DOHH2 (cell line): Measurements from ENCODE around the gene PPIP5K1.
"Not testable (repeated sequence)": the region's sequence is repeated elsewhere in the genome, so short reads cannot be mapped to it uniquely, and the experiment has no call there.

Experiments used
- H3F3A ChIP-seq: fragments of 200-600 bp; sonication (generic), shearing (Covaris generic); 2 replicates; pipeline ENCODE4 v1.6.0; 2016; ENCODE audit warnings: antibody characterized with exemption, mild to moderate bottlenecking; ENCODE audit not compliant: control insufficient read depth, insufficient read depth
- H3K27ac ChIP-seq: fragments of 200-600 bp; sonication (generic); 2 replicates; pipeline ENCODE4 v1.5.1; 2014; ENCODE audit warnings: low read depth, mild to moderate bottlenecking, low read length, moderate library complexity
- H3K27me3 ChIP-seq: fragments of 200-600 bp; sonication (generic); 2 replicates; pipeline ENCODE4 v1.6.1; 2014; ENCODE audit warnings: mild to moderate bottlenecking, low read length, mixed read lengths; ENCODE audit not compliant: control insufficient read depth
- H3K36me3 ChIP-seq: fragments of 200-600 bp; sonication (generic); 2 replicates; pipeline ENCODE4 v1.6.1; 2014; ENCODE audit warnings: mild to moderate bottlenecking, low read length, moderate library complexity, mixed read lengths; ENCODE audit not compliant: control insufficient read depth
- H3K4me1 ChIP-seq: fragments of 200-600 bp; sonication (generic); 2 replicates; pipeline ENCODE4 v1.6.1; 2014; ENCODE audit warnings: mild to moderate bottlenecking, low read length, mixed read lengths; ENCODE audit not compliant: control insufficient read depth
- H3K4me2 ChIP-seq: fragments of 200-600 bp; sonication (generic); 2 replicates; pipeline ENCODE4 v1.6.0; 2014; ENCODE audit warnings: mild to moderate bottlenecking, low read length, moderate library complexity
- H3K4me3 ChIP-seq: fragments of 200-600 bp; sonication (generic); 2 replicates; pipeline ENCODE4 v1.5.1; 2014; ENCODE audit warnings: mild to moderate bottlenecking, low read length, mixed read lengths
- H3K79me2 ChIP-seq: fragments of 200-600 bp; sonication (generic); 2 replicates; pipeline ENCODE4 v1.6.1; 2014; ENCODE audit warnings: mild to moderate bottlenecking, low read length, mixed read lengths; ENCODE audit not compliant: control insufficient read depth
- H3K9me2 ChIP-seq: fragments of 200-600 bp; sonication (generic); replicated peaks from 2 replicates; pipeline ENCODE4 v1.6.1; 2014; ENCODE audit warnings: mild to moderate bottlenecking, low read length, mixed read lengths; ENCODE audit not compliant: control insufficient read depth
- H3K9me3 ChIP-seq: fragments of 200-600 bp; sonication (generic); 2 replicates; pipeline ENCODE4 v1.6.1; 2014; ENCODE audit warnings: antibody characterized with exemption, low read length, mixed read lengths; ENCODE audit not compliant: control insufficient read depth, insufficient read depth
- H4K20me1 ChIP-seq: fragments of 200-600 bp; sonication (generic); 2 replicates; pipeline ENCODE4 v1.6.0; 2014; ENCODE audit warnings: low read depth, mild to moderate bottlenecking, antibody characterized with exemption, low read length, moderate library complexity; ENCODE audit not compliant: control insufficient read depth, insufficient read depth
- CTCF ChIP-seq: fragments of 200-600 bp; sonication (generic); IDR thresholded peaks from one replicate; pipeline ENCODE4 v1.5.1; 2014; ENCODE audit warnings: antibody characterized with exemption, mild to moderate bottlenecking, low read depth, low read length; ENCODE audit not compliant: poor library complexity, severe bottlenecking
- EZH2phosphoT487 ChIP-seq: fragments of 200-600 bp; sonication (generic); IDR thresholded peaks from 2 replicates; pipeline ENCODE4 v1.6.1; 2017; ENCODE audit warnings: borderline replicate concordance, mild to moderate bottlenecking, antibody characterized with exemption, low read length, moderate library complexity, mixed read lengths

Gene PPIP5K1

GRCh38 chr15:43562753-43563152, 27.3 kb downstream of the PPIP5K1 start:
- H3K27me3 ChIP-seq, H3K36me3 ChIP-seq, H3F3A ChIP-seq, H3K9me3 ChIP-seq, H4K20me1 ChIP-seq, H3K4me1 ChIP-seq, H3K9me2 ChIP-seq, H3K4me2 ChIP-seq, H3K79me2 ChIP-seq, H3K27ac ChIP-seq, H3K4me3 ChIP-seq: not testable (repeated sequence)

GRCh38 chr15:43552986-43553385, 37.0 kb downstream of the PPIP5K1 start:
- Histone ChIP-seq H3K4me3 (no peak overlapping the region), H3K36me3 (peaks cover 8% of the 10 kb centered on the region), H3K27ac (no peak overlapping the region), H3K4me2 (no peak overlapping the region), H3K9me3 (no peaks in the 10 kb centered on the region), H3F3A (no peaks in the 10 kb centered on the region), H3K27me3 (no peaks in the 10 kb centered on the region), H3K79me2 (no peaks in the 10 kb centered on the region), H3K4me1 (no peaks in the 10 kb centered on the region), H4K20me1 (no peaks in the 10 kb centered on the region), H3K9me2 (no peaks in the 10 kb centered on the region)
- TF ChIP-seq EZH2phosphoT487 (no peak), CTCF (no peak)

- H4K20me1 ChIP-seq = no peaks in the 10 kb centered on the region
- no peak overlapping the region for H3K4me2 ChIP-seq
- TF ChIP-seq EZH2phosphoT487 = no peak
- no peak for TF ChIP-seq CTCF
- no peaks in the 10 kb centered on the region for H3K79me2 ChIP-seq
- H3K27ac ChIP-seq = no peak overlapping the region
- H3K4me3 ChIP-seq = no peak overlapping the region
- H3K27me3 ChIP-seq = no peaks in the 10 kb centered on the region
- peaks cover 13% of the 10 kb centered on the region for H3K36me3 ChIP-seq
- H3F3A ChIP-seq = no peaks in the 10 kb centered on the region
- H3K9me3 ChIP-seq = peaks cover 4% of the 10 kb centered on the region; the same call in 1 of the 2 replicates
- no peaks in the 10 kb centered on the region for H3K4me1 ChIP-seq
- no peaks in the 10 kb centered on the region for H3K9me2 ChIP-seq
Observed at GRCh38 chr15:43552256-43552655, 37.8 kb downstream of the PPIP5K1 start.

DNA sequence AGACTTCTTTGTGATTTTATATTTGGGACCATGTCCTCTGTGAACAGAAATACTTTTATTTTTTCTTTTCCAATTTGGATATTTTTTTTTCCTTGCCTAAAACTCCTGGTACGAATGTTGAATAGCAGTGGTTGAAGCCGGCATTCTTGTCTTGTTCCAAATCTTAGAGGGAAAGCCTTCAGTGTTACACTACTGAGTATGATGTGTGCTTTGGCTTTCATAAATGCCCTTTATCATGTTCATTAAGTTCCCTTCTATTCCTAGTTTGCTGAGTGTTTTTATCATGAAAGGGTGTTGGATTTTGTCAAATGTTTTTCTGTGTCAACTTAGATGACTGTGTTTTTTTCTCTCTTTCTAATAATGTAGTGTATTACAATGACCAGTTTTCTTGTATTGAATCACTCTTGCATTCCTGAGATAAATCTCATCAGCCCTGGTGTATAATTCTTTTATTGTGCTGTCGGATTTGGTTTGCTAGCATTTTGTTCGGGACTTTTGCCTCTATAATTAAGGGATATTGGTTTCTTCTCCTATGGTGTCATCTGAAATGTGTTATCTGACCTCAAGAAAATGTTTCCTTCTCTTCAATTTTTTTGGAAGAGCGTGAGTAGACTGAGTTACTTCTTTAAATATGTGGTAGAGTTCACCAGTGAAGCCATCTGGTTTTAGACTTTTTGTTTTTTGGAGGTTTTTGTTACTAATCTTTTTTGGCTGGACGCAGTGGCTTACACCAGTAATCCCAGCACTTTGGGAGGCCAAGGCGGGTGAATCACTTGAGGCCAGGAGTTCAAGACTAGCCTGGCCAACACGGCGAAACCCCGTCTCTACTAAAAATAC, 39.3 kb downstream of the PPIP5K1 start:
- H3K4me3 ChIP-seq = no peak overlapping the region
- H3K27ac ChIP-seq = no peak overlapping the region
- H3K9me2 ChIP-seq = no peaks in the 10 kb centered on the region
- H3F3A ChIP-seq = no peaks in the 10 kb centered on the region
- peaks cover 4% of the 10 kb centered on the region; the same call in 1 of the 2 replicates for H3K9me3 ChIP-seq
- no peak overlapping the region for H3K4me2 ChIP-seq
- H4K20me1 ChIP-seq = no peaks in the 10 kb centered on the region
- no peaks in the 10 kb centered on the region for H3K4me1 ChIP-seq
- H3K79me2 ChIP-seq = no peaks in the 10 kb centered on the region
- TF ChIP-seq EZH2phosphoT487 = no peak
- H3K27me3 ChIP-seq = no peaks in the 10 kb centered on the region
- peaks cover 9% of the 10 kb centered on the region for H3K36me3 ChIP-seq
